ACC112 (cell line): Measurements from ENCODE around the gene TMC6.
"Not testable (repeated sequence)": the region's sequence is repeated elsewhere in the genome, so short reads cannot be mapped to it uniquely, and the experiment has no call there.

ENCODE experiments used
- H2AFZ ChIP-seq: fragments of 200-600 bp; sonication (generic); one replicate; pipeline ENCODE4 v1.6.0; 2017; ENCODE audit warnings: antibody characterized with exemption, low read length; ENCODE audit not compliant: unreplicated experiment
- H3K27ac ChIP-seq: fragments of 200-600 bp; sonication (generic); 2 replicates; pipeline ENCODE4 v1.5.1; 2014; ENCODE audit warnings: low read depth, mild to moderate bottlenecking, antibody characterized with exemption, low read length, moderate library complexity
- H3K27me3 ChIP-seq: fragments of 200-600 bp; sonication (generic); 2 replicates; pipeline ENCODE4 v1.6.1; 2014; ENCODE audit warnings: mild to moderate bottlenecking, antibody characterized with exemption, low read length, moderate library complexity, mixed read lengths; ENCODE audit not compliant: insufficient read depth
- H3K36me3 ChIP-seq: fragments of 200-600 bp; sonication (generic); 2 replicates; pipeline ENCODE4 v1.6.1; 2016; ENCODE audit warnings: mild to moderate bottlenecking, antibody characterized with exemption, low read length, moderate library complexity, mixed read lengths; ENCODE audit not compliant: insufficient read depth
- H3K4me1 ChIP-seq: fragments of 200-600 bp; sonication (generic); one replicate; pipeline ENCODE4 v1.6.1; 2016; ENCODE audit warnings: low read length, mixed read lengths; ENCODE audit not compliant: insufficient read depth, unreplicated experiment, control insufficient read depth
- H3K4me3 ChIP-seq: fragments of 200-600 bp; sonication (generic); 2 replicates; pipeline ENCODE4 v1.5.1; 2014; ENCODE audit warnings: mild to moderate bottlenecking, low read depth, low read length
- H3K79me2 ChIP-seq: fragments of 200-600 bp; sonication (generic); one replicate; pipeline ENCODE4 v1.6.0; 2016; ENCODE audit warnings: low read length; ENCODE audit not compliant: control insufficient read depth, unreplicated experiment, insufficient read depth

TMC6 gene

DNA sequence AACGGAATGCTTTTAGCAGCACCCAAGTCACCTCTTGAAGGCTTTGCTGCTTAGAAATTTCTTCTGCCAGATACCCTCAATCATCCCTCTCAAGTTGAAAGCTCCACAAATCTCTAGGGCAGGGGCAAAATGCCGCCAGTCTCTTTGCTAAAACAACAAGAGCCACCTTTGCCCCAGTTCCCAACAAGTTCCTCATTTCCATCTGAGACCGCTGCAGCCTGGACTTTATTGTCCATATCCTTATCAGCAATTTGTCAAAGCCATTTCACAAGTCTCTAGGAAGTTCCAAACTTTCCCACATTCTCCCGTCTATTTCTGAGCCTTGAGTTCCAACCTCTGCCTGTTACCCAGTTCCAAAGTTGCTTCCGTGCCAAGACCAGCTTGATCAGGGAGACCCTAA, 27.4 kb downstream of the TMC6 start:
- no peak overlapping the region for H3K4me3 ChIP-seq
- H3K79me2 ChIP-seq: no peaks in the 10 kb centered on the region
- peaks cover 9% of the 10 kb centered on the region; the same call in 1 of the 2 replicates for H3K36me3 ChIP-seq
- H3K4me1 ChIP-seq: no peaks in the 10 kb centered on the region
- no peaks in the 10 kb centered on the region for H3K27me3 ChIP-seq
- H3K27ac ChIP-seq: no peak overlapping the region
- no peak overlapping the region for H2AFZ ChIP-seq

DNA sequence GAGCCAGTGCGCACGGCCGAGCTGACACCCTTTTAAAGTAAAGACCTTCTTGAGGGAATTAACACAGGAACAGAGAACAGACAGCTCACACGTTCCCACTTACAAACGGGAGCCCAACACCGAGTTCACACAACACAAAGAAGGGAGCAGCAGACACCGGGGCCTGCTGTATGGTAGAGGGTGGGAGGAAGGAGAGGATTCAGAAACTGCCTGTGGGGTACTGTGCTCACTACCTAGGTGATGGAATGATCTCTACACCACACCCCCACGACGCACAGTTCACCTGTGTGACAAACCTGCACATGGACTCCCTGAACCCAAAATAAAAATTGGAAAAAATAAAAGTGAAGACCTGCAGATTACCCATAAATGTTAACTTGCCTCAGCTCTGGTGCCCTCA, 32.5 kb downstream of the TMC6 start:
- Histone ChIP-seq H2AFZ (no peak overlapping the region), H3K27ac (no peak overlapping the region), H3K4me1 (no peaks in the 10 kb centered on the region), H3K27me3 (no peaks in the 10 kb centered on the region), H3K79me2 (no peaks in the 10 kb centered on the region), H3K36me3 (peaks cover 9% of the 10 kb centered on the region; the same call in 1 of the 2 replicates), H3K4me3 (no peak overlapping the region)

DNA sequence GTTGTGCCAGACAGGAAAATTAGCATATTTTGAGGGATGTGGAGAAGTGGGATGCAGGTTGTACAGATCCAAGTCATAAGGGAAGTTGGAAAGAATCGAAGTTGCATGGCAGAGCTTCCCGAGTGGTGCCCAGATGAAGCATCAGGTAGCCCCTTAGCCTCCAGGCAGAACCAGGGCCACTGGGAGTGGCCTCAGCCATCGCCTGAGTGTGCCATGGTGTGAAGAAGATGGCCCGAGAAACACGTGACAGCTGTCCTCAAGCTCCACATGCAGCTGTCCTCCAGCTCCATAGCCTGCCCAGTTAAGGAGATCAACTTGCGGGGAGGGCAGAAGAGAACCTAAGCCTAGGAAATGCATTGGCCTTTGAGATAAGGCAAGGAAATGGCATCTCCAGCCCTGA, 33.5 kb downstream of the TMC6 start:
- Histone ChIP-seq H3K27ac (no peak overlapping the region), H3K79me2 (no peaks in the 10 kb centered on the region), H3K36me3 (peaks cover 8% of the 10 kb centered on the region; the same call in 1 of the 2 replicates), H3K4me3 (no peak overlapping the region), H3K4me1 (no peaks in the 10 kb centered on the region), H2AFZ (no peak overlapping the region), H3K27me3 (no peaks in the 10 kb centered on the region)

DNA sequence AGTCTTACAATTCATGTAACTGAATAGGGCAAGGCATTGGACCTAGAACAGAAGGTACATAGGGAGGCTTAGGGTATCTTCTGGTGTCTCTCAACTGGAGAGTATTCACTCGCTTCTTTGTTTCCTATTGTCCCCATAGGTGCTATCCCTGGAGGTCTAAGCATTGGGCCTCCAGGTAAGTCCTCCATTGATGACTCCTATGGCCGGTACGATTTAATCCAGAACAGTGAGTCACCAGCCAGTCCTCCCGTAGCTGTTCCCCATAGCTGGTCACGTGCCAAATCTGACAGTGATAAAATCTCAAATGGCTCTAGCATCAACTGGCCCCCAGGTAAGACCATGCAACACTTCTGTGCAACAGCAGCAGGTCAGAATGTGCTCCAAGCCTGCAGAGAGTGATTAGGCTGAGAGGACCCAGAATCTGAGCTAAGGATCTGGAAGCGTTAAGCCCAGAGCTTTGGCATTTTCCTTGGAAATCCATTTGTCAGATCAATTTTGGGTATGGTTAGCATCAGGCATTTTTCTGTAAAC, 35.7 kb downstream of the TMC6 start:
- H3K27ac ChIP-seq: no peak overlapping the region
- H3K79me2 ChIP-seq: no peaks in the 10 kb centered on the region
- no peak overlapping the region for H3K4me3 ChIP-seq
- H2AFZ ChIP-seq: no peak overlapping the region
- no peaks in the 10 kb centered on the region for H3K4me1 ChIP-seq
- H3K36me3 ChIP-seq: no peaks in the 10 kb centered on the region
- no peaks in the 10 kb centered on the region for H3K27me3 ChIP-seq

DNA sequence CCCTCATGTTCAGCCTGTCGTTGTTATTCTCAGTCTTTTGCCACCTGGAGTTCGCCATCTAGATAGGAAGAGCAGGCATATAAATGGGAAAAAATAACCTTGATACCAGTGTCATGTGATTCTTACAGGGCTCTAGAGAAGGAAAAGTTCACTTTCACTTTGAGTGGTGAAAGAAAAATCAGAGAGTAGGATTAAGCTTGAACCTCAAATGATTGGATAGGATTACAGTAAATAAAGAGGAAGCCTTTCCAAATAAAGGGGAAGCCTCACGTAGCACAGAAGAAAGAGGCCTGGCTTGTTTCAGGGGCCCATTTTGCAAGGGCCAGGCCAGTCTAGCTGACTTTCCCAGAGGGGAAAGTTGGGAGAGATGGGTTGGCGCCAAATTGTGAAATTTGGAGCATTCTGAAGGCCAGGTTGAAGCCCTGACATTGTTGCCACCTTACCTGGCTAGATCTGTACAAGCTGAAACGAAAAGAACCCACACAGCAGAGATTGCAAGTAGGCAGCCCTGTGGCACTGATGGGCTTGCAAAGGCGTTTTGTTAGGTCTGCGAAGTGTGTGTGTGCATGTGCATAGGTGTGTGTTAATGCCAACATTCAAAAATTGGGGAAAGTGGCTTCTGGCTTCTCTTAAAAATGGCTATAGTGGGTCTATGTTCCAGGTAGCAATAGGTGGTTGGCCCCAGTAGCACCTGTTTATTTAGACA, 38.8 kb downstream of the TMC6 start:
- no peak overlapping the region for H3K4me3 ChIP-seq
- no peaks in the 10 kb centered on the region for H3K4me1 ChIP-seq
- H3K79me2 ChIP-seq: no peaks in the 10 kb centered on the region
- no peaks in the 10 kb centered on the region for H3K27me3 ChIP-seq
- no peak overlapping the region for H2AFZ ChIP-seq
- H3K36me3 ChIP-seq: no peaks in the 10 kb centered on the region
- H3K27ac ChIP-seq: no peak overlapping the region

DNA sequence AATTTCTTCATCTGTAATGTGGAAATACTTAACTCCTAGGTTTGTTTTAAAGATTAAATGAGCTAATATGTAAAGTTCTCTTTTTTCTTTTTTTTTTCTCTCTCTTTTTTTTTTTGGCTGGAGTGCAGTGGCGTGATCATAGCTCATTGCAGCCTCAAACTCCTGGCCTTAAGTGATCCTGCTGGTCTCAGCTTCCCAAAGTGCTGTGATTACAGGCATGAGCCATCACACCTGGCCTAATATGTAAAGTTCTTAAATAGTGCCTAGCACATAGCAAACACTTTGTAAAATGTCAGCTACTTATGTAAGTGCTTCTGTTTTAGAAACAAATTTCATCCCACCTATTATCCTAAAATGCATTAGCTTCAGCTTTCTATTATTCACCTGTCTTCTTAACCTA, 40.0 kb downstream of the TMC6 start:
- no peak overlapping the region for H2AFZ ChIP-seq
- no peaks in the 10 kb centered on the region for H3K4me1 ChIP-seq
- H3K27me3 ChIP-seq: no peaks in the 10 kb centered on the region
- no peaks in the 10 kb centered on the region for H3K36me3 ChIP-seq
- no peak overlapping the region for H3K4me3 ChIP-seq
- H3K27ac ChIP-seq: no peak overlapping the region
- no peaks in the 10 kb centered on the region for H3K79me2 ChIP-seq

DNA sequence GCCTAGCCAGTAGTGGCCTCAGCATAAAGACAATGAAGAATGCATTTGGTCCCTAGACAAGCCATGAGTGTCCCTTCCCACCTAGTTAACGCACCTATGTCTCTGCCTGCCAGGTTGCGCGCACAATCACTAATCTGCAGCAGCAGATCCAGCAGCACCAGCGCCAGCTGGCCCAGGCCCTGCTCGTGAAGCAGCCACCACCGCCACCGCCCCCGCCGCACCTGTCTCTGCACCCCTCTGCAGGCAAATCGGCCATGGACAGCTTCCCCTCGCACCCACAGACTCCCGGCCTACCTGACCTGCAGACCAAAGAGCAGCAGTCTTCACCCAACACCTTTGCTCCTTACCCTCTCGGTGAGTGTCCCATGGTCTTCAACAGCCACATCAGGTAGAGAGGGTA, 41.8 kb downstream of the TMC6 start:
- H3K79me2 ChIP-seq: no peaks in the 10 kb centered on the region
- no peak overlapping the region for H2AFZ ChIP-seq
- H3K27ac ChIP-seq: no peak overlapping the region
- no peak overlapping the region for H3K4me3 ChIP-seq
- no peaks in the 10 kb centered on the region for H3K27me3 ChIP-seq
- H3K36me3 ChIP-seq: no peaks in the 10 kb centered on the region
- no peaks in the 10 kb centered on the region for H3K4me1 ChIP-seq

DNA sequence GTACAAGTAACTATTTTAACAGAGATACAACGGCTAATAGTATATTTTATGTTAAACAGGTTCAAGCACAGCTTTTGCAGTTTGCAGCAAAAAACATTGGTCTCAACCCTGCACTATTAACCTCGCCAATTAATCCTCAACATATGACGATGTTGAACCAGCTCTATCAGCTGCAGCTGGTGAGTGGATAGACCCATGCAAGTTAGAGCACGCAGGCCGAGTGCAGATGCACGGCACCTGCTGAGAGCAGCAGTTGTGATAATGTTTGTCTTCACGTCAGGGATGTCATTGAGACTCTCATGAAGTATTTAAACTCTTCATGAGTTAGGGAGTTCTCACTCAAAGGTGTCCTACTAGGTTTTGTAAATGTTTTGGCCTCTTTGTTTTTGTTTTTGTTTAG, 45.6 kb downstream of the TMC6 start:
- Histone ChIP-seq H3K27ac (no peak overlapping the region), H3K79me2 (no peaks in the 10 kb centered on the region), H2AFZ (no peak overlapping the region), H3K27me3 (no peaks in the 10 kb centered on the region), H3K4me1 (no peaks in the 10 kb centered on the region), H3K36me3 (no peaks in the 10 kb centered on the region), H3K4me3 (no peak overlapping the region)

DNA sequence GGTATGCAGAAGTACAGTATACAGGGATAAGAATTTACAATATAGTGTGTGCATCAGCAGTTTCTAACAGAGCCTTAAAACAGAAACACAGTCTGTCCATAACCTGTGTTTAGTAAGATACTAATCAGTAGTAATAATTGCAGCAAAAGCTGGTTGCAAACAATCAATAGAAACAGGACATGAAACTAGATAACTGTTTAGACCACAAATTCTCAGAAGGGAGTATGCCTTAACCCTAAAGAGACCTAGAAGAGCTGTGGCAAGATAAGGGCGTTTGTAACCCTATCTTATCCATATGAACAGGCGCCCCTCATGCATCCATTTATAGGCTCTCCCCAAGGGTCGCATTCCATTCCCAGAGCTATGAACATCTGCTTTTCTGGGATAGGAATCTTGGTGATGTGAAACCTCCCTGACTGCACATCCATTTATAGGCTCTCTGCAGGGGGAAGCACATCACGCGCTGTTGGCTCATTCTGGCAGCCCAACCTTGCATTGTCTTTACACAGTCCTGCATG, 46.1 kb downstream of the TMC6 start:
- H3K36me3 ChIP-seq, H3K79me2 ChIP-seq, H3K4me1 ChIP-seq, H3K27me3 ChIP-seq, H2AFZ ChIP-seq, H3K4me3 ChIP-seq, H3K27ac ChIP-seq: not testable (repeated sequence)

DNA sequence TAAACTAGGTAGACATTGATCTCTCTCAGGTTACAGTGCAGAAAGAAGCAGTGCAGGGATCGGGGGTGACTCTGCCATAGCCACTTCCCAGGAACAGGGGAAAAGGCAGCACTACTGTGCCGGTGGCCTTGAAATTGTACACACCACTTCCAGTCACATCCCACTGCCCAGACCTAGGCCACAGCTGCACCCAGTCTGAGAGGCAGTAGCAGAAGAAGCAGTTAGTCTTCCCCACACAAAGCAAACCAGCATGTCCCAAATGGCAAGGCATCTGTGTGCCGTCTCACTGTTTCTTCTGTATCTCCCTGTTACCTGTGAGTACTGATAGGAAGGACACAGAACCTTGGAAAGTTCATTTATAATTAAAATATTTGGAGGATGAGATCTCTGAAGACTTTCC, 47.0 kb downstream of the TMC6 start:
- Histone ChIP-seq H3K79me2 (no peaks in the 10 kb centered on the region), H3K36me3 (no peaks in the 10 kb centered on the region), H3K27ac (no peak overlapping the region), H3K4me3 (no peak overlapping the region), H3K27me3 (no peaks in the 10 kb centered on the region), H2AFZ (no peak overlapping the region), H3K4me1 (no peaks in the 10 kb centered on the region)

DNA sequence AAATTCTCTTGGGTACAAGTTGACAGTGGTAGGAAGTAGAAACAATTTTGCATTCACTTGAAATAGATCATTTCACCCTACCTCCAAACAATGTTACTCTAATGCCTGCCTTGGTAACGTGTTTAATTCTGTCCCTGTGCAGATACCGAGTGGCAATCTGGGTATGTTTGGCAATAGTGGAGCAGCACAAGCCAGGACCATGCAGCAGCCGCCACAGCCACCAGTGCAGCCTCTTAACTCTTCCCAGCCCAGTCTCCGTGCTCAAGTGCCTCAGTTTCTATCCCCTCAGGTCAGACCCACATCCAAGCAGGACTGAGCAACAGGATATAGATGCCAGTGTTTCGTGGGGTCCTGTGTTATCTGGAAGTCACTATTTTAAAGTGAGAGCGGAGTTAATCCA, 49.3 kb downstream of the TMC6 start:
- Histone ChIP-seq H3K79me2 (no peaks in the 10 kb centered on the region), H3K4me1 (no peaks in the 10 kb centered on the region), H3K36me3 (no peaks in the 10 kb centered on the region), H3K4me3 (no peak overlapping the region), H3K27me3 (no peaks in the 10 kb centered on the region), H2AFZ (no peak overlapping the region), H3K27ac (no peak overlapping the region)
